Measurements from ENCODE around the gene STAT3.

Gene STAT3

GRCh38 chr17:42414704-42415409 lies 26.6 kb upstream of the STAT3 start:
- DNase-seq (ENCODE audit: low read depth) = no peak
- H3K4me3 ChIP-seq (ENCODE audit: low read depth, low read length) = no peak overlapping the region
- no peak for TF ChIP-seq CTCF (IDR thresholded peaks at IDR 0.05; ENCODE audit: control insufficient read depth, extremely low read depth, insufficient read depth)

- DNase-seq (ENCODE audit: low read depth) = no peak
- H3K4me3 ChIP-seq (ENCODE audit: low read depth, low read length) = no peak overlapping the region
- TF ChIP-seq CTCF (IDR thresholded peaks at IDR 0.05; ENCODE audit: control insufficient read depth, extremely low read depth, insufficient read depth) = no peak
These were observed 25.3 kb upstream of the STAT3 start for GRCh38 chr17:42413464-42414040.

- no peak for DNase-seq (ENCODE audit: low read depth)
- TF ChIP-seq CTCF (IDR thresholded peaks at IDR 0.05; ENCODE audit: control insufficient read depth, extremely low read depth, insufficient read depth) = no peak
- no peak overlapping the region for H3K4me3 ChIP-seq (ENCODE audit: low read depth, low read length)
These were observed 23.9 kb upstream of the STAT3 start for GRCh38 chr17:42411905-42412679.

- no peak for TF ChIP-seq CTCF (IDR thresholded peaks at IDR 0.05; ENCODE audit: control insufficient read depth, extremely low read depth, insufficient read depth)
- no peak for DNase-seq (ENCODE audit: low read depth)
- H3K4me3 ChIP-seq (ENCODE audit: low read depth, low read length) = no peak overlapping the region
These were observed 23.1 kb upstream of the STAT3 start for GRCh38 chr17:42411361-42411760.

- no peak for DNase-seq (ENCODE audit: low read depth)
- H3K4me3 ChIP-seq (ENCODE audit: low read depth, low read length) = no peak overlapping the region
- TF ChIP-seq CTCF (IDR thresholded peaks at IDR 0.05; ENCODE audit: control insufficient read depth, extremely low read depth, insufficient read depth) = no peak
These were observed 22.1 kb upstream of the STAT3 start for GRCh38 chr17:42410319-42410685.

GRCh38 chr17:42409523-42410318 lies 21.5 kb upstream of the STAT3 start:
- no peak overlapping the region for H3K4me3 ChIP-seq (ENCODE audit: low read depth, low read length)
- no peak for DNase-seq (ENCODE audit: low read depth)
- TF ChIP-seq CTCF (IDR thresholded peaks at IDR 0.05; ENCODE audit: control insufficient read depth, extremely low read depth, insufficient read depth) = no peak
